A673 (cell line): ENCODE data around the gene OR4D2.

Source experiments
- CTCF ChIP-seq: fragments of 300-800, 200-600 bp; sonication (generic); conservative IDR thresholded peaks from 2 replicates; pipeline ENCODE4 v1.5.1; 2017; ENCODE audit warnings: low read depth, mild to moderate bottlenecking, antibody characterized with exemption, low read length, moderate library complexity, mixed read lengths
- EZH2 ChIP-seq: fragments of 200-600 bp; sonication (generic); IDR thresholded peaks from 2 replicates; pipeline ENCODE4 v1.6.1; 2017; ENCODE audit warnings: borderline replicate concordance, low read depth, mild to moderate bottlenecking, mixed read lengths, antibody characterized with exemption, low read length; ENCODE audit not compliant: poor library complexity, severe bottlenecking

- no peak for TF ChIP-seq CTCF
- TF ChIP-seq EZH2: no peak
Observed at GRCh38 chr17:58153046-58153445, 13.7 kb upstream of the OR4D2 start.
